Measurements from ENCODE around the gene TMEM151B. TPM values are rescaled to one million over a fixed set of nuclear protein-coding genes. Genes with fewer than 3 reads are reported as not detected.

The TMEM151B gene
- total RNA-seq, 1 donor from 2014 or later, result 0.07 TPM

Other genes with a start within 250 kb of the TMEM151B start
- 60.5 and 70.8 TPM in 2 replicates for gene MRPL14, start 143.0 kb upstream of the TMEM151B start, total RNA-seq
- 14.0 and 21.8 TPM in 2 replicates for gene TMEM63B, start 142.9 kb upstream of the TMEM151B start, total RNA-seq
- 0.67 and 2.7 TPM in 2 replicates for gene CAPN11, start 111.6 kb upstream of the TMEM151B start, total RNA-seq
- gene MYMX, start 53.5 kb upstream of the TMEM151B start, total RNA-seq, result 0.13 TPM in 1 of 2 replicates, not detected in the other
- gene SLC29A1, start 46.9 kb upstream of the TMEM151B start, total RNA-seq, result 72.0 and 88.4 TPM in 2 replicates
- 779 and 1,245 TPM in 2 replicates for gene HSP90AB1, start 23.3 kb upstream of the TMEM151B start, total RNA-seq
- 43.8 and 57.0 TPM in 2 replicates for gene SLC35B2, start 12.9 kb upstream of the TMEM151B start, total RNA-seq
- gene NFKBIE, start 4.9 kb upstream of the TMEM151B start, total RNA-seq, result 9.6 and 14.0 TPM in 2 replicates
- 17.3 and 27.0 TPM in 2 replicates for gene AARS2, start 42.9 kb downstream of the TMEM151B start, total RNA-seq
- not detected in 2 replicates for gene SPATS1, start 72.2 kb downstream of the TMEM151B start, total RNA-seq
- 21.1 and 28.5 TPM in 2 replicates for gene CDC5L, start 117.3 kb downstream of the TMEM151B start, total RNA-seq

Data from pulmonary artery endothelial cell (primary cell).